OCI-LY7 (cell line): ENCODE results near the gene TDRD9. TPM values are rescaled to one million over a fixed set of nuclear protein-coding genes. Genes with fewer than 3 reads are reported as not detected.

Source experiments
- BruUV-seq: library from RNA; stranded (reverse); fragments of 400-500 nt; replicated peaks from 2 replicates; lab custom pipeline; 2021; lab: Mats Ljungman, UMichigan
- CTCF ChIA-PET: fragments of 300-600 bp; sonication (Branson Sonifier 250); formaldehyde crosslinking; loops from one replicate; lab custom pipeline; 2022; ENCODE audit warnings: antibody characterized with exemption; ENCODE audit not compliant: unreplicated experiment; lab: Charles Lee
- POLR2A ChIA-PET: fragments of 300-600 bp; sonication (Branson Sonifier 250); formaldehyde crosslinking; loops from one replicate; lab custom pipeline; 2022; ENCODE audit warnings: antibody characterized with exemption; lab: Charles Lee
- DNase-seq: peaks from one replicate; pipeline ENCODE4 v3.0.0-alpha.2; 2015; ENCODE audit warnings: low spot score
- H2AFZ ChIP-seq: fragments of 200-600 bp; sonication (generic), shearing (Covaris generic); 2 replicates; pipeline ENCODE4 v1.6.1; 2014; ENCODE audit warnings: mild to moderate bottlenecking, antibody characterized with exemption, low read length, moderate library complexity
- H3K27ac ChIP-seq: fragments of 200-600 bp; sonication (generic); 2 replicates; pipeline ENCODE4 v1.5.1; 2014; ENCODE audit warnings: mixed run types, low read depth, mild to moderate bottlenecking, moderate library complexity, low read length, inconsistent platforms; ENCODE audit not compliant: poor library complexity, severe bottlenecking
- H3K36me3 ChIP-seq: fragments of 200-600 bp; sonication (generic); 2 replicates; pipeline ENCODE4 v1.6.1; 2014; ENCODE audit warnings: mild to moderate bottlenecking, antibody characterized with exemption, low read length, moderate library complexity, mixed read lengths; ENCODE audit not compliant: insufficient read depth
- H3K4me1 ChIP-seq: fragments of 200-600 bp; sonication (generic); 2 replicates; pipeline ENCODE4 v1.5.1; 2014; ENCODE audit warnings: mild to moderate bottlenecking, low read length; ENCODE audit not compliant: insufficient read depth, poor library complexity, severe bottlenecking
- H3K4me2 ChIP-seq: fragments of 200-600 bp; sonication (generic); 2 replicates; pipeline ENCODE4 v1.6.1; 2014; ENCODE audit warnings: mild to moderate bottlenecking, low read length
- H3K4me3 ChIP-seq: fragments of 200-600 bp; sonication (generic); 2 replicates; pipeline ENCODE4 v1.5.1; 2014; ENCODE audit warnings: mild to moderate bottlenecking, low read depth, low read length; ENCODE audit not compliant: poor library complexity, severe bottlenecking
- H3K79me2 ChIP-seq: fragments of 200-600 bp; sonication (generic); 2 replicates; pipeline ENCODE4 v1.6.1; 2016; ENCODE audit warnings: low read depth, mild to moderate bottlenecking, low read length, moderate library complexity, mixed read lengths; ENCODE audit not compliant: insufficient read depth
- H3K9me2 ChIP-seq: fragments of 200-600 bp; sonication (generic); 2 replicates; pipeline ENCODE4 v1.6.1; 2016; ENCODE audit warnings: mild to moderate bottlenecking, low read length, mixed read lengths; ENCODE audit not compliant: insufficient read depth
- H3K9me3 ChIP-seq: fragments of 200-600 bp; sonication (generic); 2 replicates; pipeline ENCODE4 v1.6.1; 2014; ENCODE audit warnings: mild to moderate bottlenecking, mixed run types, low read length, mixed read lengths
- H4K20me1 ChIP-seq: fragments of 200-600 bp; sonication (generic); 2 replicates; pipeline ENCODE4 v1.6.1; 2014; ENCODE audit warnings: mild to moderate bottlenecking, antibody characterized with exemption, low read length, moderate library complexity, mixed read lengths; ENCODE audit not compliant: insufficient read depth
- CTCF ChIP-seq: fragments of 200-600 bp; sonication (generic); conservative IDR thresholded peaks from 2 replicates; pipeline ENCODE4 v1.5.1; 2014; ENCODE audit warnings: mild to moderate bottlenecking, antibody characterized with exemption, low read length, moderate library complexity, mixed read lengths
- EZH2phosphoT487 ChIP-seq: fragments of 200-600 bp; sonication (generic); IDR thresholded peaks from 2 replicates; pipeline ENCODE4 v1.6.1; 2018; ENCODE audit warnings: low read depth, borderline replicate concordance, mild to moderate bottlenecking, mixed run types, antibody characterized with exemption, low read length, moderate library complexity, mixed read lengths
- intact Hi-C: fragments of 100-400 bp; cut with micrococcal nuclease; formaldehyde crosslinking; loops from one replicate; pipeline ENCODE4 v1.10.0; 2022; ENCODE audit not compliant: unreplicated experiment
- total RNA-seq, 2 experiments: library from RNA; depleted of rRNA in 1 of 2; stranded (reverse); fragments of >200 nt in 1 of 2; shearing (Covaris generic) in 1 of 2; gene quantifications; 2 replicates each; pipeline ENCODE4 v1.2.3, GENCODE V29; 2014 to 2022

The TDRD9 gene
- total RNA-seq, 2 experiments from 2014 or later: not detected

- ChIA-PET CTCF (no interaction called here), POLR2A (no interaction called here)
- H4K20me1 ChIP-seq: no peaks in the 10 kb centered on the region
- H3K4me3 ChIP-seq: no peak overlapping the region
- no peak overlapping the region for H3K4me2 ChIP-seq
- no peak overlapping the region for H3K27ac ChIP-seq
- no peak overlapping the region for H2AFZ ChIP-seq
- intact Hi-C loops: no loop called here
- H3K9me3 ChIP-seq: no peaks in the 10 kb centered on the region
- DNase-seq: no peak
- no TSS peak for BruUV-seq
- H3K36me3 ChIP-seq: no peaks in the 10 kb centered on the region
- H3K79me2 ChIP-seq: no peaks in the 10 kb centered on the region
- H3K9me2 ChIP-seq: no peaks in the 10 kb centered on the region
- no peaks in the 10 kb centered on the region for H3K4me1 ChIP-seq
- no peak for TF ChIP-seq CTCF
- no peak for TF ChIP-seq EZH2phosphoT487
Measured at GRCh38 chr14:104026024-104026423, 97.8 kb downstream of the TDRD9 start.

GRCh38 chr14:104030958-104031357 is 102.7 kb downstream of the TDRD9 start:
- no peak for TF ChIP-seq EZH2phosphoT487
- TF ChIP-seq CTCF: no peak
- H2AFZ ChIP-seq: no peak overlapping the region
- ChIA-PET CTCF (no interaction called here), POLR2A (interaction anchor here (0.6 to 0.7 kb wide), 3 partner anchors 19 to 395 kb away, joined by 3 to 4 read pairs (median 3); no protein-coding TSS in a partner anchor)
- no TSS peak for BruUV-seq
- H3K36me3 ChIP-seq: no peaks in the 10 kb centered on the region
- H3K4me2 ChIP-seq: no peak overlapping the region
- no peak for DNase-seq
- H4K20me1 ChIP-seq: no peaks in the 10 kb centered on the region
- no peak overlapping the region for H3K27ac ChIP-seq
- H3K4me3 ChIP-seq: no peak overlapping the region
- no peaks in the 10 kb centered on the region for H3K79me2 ChIP-seq
- H3K9me3 ChIP-seq: no peaks in the 10 kb centered on the region
- no peaks in the 10 kb centered on the region for H3K9me2 ChIP-seq
- H3K4me1 ChIP-seq: no peaks in the 10 kb centered on the region
- intact Hi-C loops: no loop called here

GRCh38 chr14:104031384-104031783 is 103.1 kb downstream of the TDRD9 start:
- Histone ChIP-seq H3K9me3 (no peaks in the 10 kb centered on the region), H3K4me2 (no peak overlapping the region), H2AFZ (no peak overlapping the region), H3K9me2 (no peaks in the 10 kb centered on the region), H3K4me3 (no peak overlapping the region), H3K36me3 (no peaks in the 10 kb centered on the region), H3K4me1 (no peaks in the 10 kb centered on the region), H3K79me2 (no peaks in the 10 kb centered on the region), H4K20me1 (no peaks in the 10 kb centered on the region), H3K27ac (no peak overlapping the region)
- no peak for DNase-seq
- TF ChIP-seq EZH2phosphoT487: no peak
- no peak for TF ChIP-seq CTCF
- intact Hi-C loops: no loop called here
- ChIA-PET POLR2A (interaction anchor here (0.6 to 0.7 kb wide), 4 partner anchors 20 to 395 kb away, joined by 3 to 5 read pairs (median 4); no protein-coding TSS in a partner anchor), CTCF (no interaction called here)
- no TSS peak for BruUV-seq
